ENCODE results near the gene ALDH1A3.

DNA sequence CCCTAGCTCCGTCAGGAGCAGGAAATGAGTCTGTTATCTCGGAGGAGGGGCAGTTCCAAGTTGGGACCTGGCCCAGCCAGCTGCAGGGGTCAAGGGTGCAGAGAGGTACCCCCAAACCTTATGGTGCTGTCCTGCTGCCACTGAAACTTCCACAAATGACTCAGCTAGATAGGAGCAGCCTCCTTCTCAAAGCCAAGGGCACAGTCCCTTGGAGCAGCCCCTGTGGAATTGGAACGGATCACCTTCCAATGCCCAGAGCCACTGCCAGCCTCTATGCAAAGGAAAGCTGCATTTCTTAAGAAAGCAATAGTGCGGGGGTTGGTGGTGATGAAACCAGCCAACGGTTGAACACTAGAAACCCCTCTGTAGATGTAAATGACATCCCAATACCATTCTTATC, 20.0 kb downstream of the ALDH1A3 start:
- no peak for TF ChIP-seq POLR2A (IDR thresholded peaks at IDR 0.05)
- TF ChIP-seq, protein P1, sequence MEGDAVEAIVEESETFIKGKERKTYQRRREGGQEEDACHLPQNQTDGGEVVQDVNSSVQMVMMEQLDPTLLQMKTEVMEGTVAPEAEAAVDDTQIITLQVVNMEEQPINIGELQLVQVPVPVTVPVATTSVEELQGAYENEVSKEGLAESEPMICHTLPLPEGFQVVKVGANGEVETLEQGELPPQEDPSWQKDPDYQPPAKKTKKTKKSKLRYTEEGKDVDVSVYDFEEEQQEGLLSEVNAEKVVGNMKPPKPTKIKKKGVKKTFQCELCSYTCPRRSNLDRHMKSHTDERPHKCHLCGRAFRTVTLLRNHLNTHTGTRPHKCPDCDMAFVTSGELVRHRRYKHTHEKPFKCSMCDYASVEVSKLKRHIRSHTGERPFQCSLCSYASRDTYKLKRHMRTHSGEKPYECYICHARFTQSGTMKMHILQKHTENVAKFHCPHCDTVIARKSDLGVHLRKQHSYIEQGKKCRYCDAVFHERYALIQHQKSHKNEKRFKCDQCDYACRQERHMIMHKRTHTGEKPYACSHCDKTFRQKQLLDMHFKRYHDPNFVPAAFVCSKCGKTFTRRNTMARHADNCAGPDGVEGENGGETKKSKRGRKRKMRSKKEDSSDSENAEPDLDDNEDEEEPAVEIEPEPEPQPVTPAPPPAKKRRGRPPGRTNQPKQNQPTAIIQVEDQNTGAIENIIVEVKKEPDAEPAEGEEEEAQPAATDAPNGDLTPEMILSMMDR (IDR thresholded peaks at IDR 0.05), result no peak

All from Peyer's patch (tissue), 4 donors.